GM19035 (cell line): ENCODE measurements around the gene ZMYND12.

ENCODE experiments used
- ATAC-seq: cut with Tn5 transposase; IDR thresholded peaks from one replicate; pipeline ENCODE4 v1.9.1; 2021; ENCODE audit not compliant: unreplicated experiment

The ZMYND12 gene

GRCh38 chr1:42392967-42393848 is 62.6 kb downstream of the ZMYND12 start:
- no peak for ATAC-seq

GRCh38 chr1:42392255-42392654 is 63.6 kb downstream of the ZMYND12 start:
- ATAC-seq = no peak

- no peak for ATAC-seq
Observed at GRCh38 chr1:42386051-42386450, 69.8 kb downstream of the ZMYND12 start.

GRCh38 chr1:42385283-42385682 is 70.5 kb downstream of the ZMYND12 start:
- no peak for ATAC-seq

- no peak for ATAC-seq
Observed at GRCh38 chr1:42381280-42381673, 74.5 kb downstream of the ZMYND12 start.

- ATAC-seq = peak; percentile 91
Observed at GRCh38 chr1:42380586-42381279, 75.1 kb downstream of the ZMYND12 start, which contains the start of gene RIMKLA. Gene RIMKLA (plus strand): TSS chr1:42380792. CDS start chr1:42380935, 143 bp downstream.
